Subcutaneous abdominal adipose tissue (tissue), 5 donors: Measurements from ENCODE around the gene CXCL12.

Source experiments
- H3K27ac ChIP-seq: one replicate; pipeline ENCODE4 v1.7.0; 2013; ENCODE audit warnings: low read depth, mild to moderate bottlenecking, inconsistent platforms, low read length, moderate library complexity
- H3K27me3 ChIP-seq, 5 donors: one replicate each; pipeline ENCODE4 v1.7.0; 2013; ENCODE audit warnings: low read length in 5 of 5, inconsistent platforms in 1 of 5; ENCODE audit not compliant: control insufficient read depth in 5 of 5, insufficient read depth in 4 of 5
- H3K36me3 ChIP-seq, 5 donors: one replicate each; pipeline ENCODE4 v1.7.0; 2013; ENCODE audit warnings: low read length in 5 of 5; ENCODE audit not compliant: control insufficient read depth in 5 of 5, insufficient read depth in 5 of 5
- H3K4me1 ChIP-seq, 5 donors: one replicate each; pipeline ENCODE4 v1.7.0; 2013; ENCODE audit warnings: low read length in 5 of 5, mild to moderate bottlenecking in 3 of 5, moderate library complexity in 1 of 5; ENCODE audit not compliant: control insufficient read depth in 5 of 5, insufficient read depth in 5 of 5
- H3K4me3 ChIP-seq, 5 donors: one replicate each; pipeline ENCODE4 v1.7.0; 2013; ENCODE audit warnings: low read length in 5 of 5, low read depth in 1 of 5
- H3K9ac ChIP-seq, 5 donors: one replicate each; pipeline ENCODE4 v1.7.0; 2013; ENCODE audit warnings: low read length in 5 of 5, mild to moderate bottlenecking in 4 of 5, moderate library complexity in 3 of 5
- H3K9me3 ChIP-seq, 5 donors: one replicate each; pipeline ENCODE4 v1.7.0; 2013; ENCODE audit warnings: low read length in 5 of 5; ENCODE audit not compliant: control insufficient read depth in 5 of 5
- donor health status: healthy.
- donor health status: healthy.
- donor health status: healthy.
- donor health status: healthy.
- donor health status: healthy.

The CXCL12 gene

DNA sequence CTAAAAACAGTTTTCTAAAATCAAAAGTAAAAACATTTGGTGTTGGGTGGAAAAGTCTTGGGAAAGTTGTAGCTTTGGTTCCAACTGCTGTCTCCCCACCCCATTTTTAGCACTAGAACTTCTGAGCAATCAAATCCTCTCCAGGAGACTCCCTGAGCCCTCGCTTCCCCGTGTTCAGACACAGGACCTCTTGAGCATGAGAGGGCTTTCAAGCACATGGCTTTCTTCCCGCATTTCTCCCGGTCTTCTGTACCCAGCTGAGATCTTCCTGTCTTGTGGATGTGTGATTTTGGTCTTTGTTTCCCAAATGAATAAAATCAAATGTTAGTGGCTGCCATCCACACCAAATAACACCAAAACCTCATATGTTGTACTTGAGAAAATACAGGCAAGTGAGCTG, 5.0 kb downstream of the CXCL12 start:
- H3K4me1 ChIP-seq, result peaks cover 2 to 35% (median 30%) of the 10 kb centered on the region in 5 donors
- H3K36me3 ChIP-seq, result peaks cover 3 to 56% (median 43%) of the 10 kb centered on the region in 5 donors
- no peaks in the 10 kb centered on the region for H3K9me3 ChIP-seq
- H3K4me3 ChIP-seq, result peak overlapping the region in 1 of 5 donors; percentile 11
- H3K27ac ChIP-seq, result no peak overlapping the region
- no peak overlapping the region for H3K9ac ChIP-seq
- peaks cover 0 to 18% (median 4%) of the 10 kb centered on the region in 5 donors for H3K27me3 ChIP-seq

DNA sequence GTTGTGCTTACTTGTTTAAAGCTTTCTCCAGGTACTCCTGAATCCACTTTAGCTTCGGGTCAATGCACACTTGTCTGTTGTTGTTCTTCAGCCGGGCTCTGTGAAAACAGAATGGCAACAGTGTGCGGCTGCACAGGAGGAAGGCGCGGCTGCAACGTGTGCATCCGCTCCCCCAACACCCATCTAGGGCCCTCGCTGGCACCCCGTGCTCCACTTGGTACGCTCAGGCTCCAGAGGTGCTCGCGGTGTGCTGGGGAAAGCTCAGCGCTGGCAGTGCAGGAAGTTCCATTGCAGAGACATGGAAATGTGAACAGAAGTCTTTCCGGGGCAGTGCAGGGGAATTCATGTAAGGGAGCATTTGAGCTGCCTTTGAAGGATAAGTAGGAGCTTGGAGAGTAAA, 6.3 kb downstream of the CXCL12 start:
- Histone ChIP-seq H3K4me3 (no peak overlapping the region), H3K27ac (no peak overlapping the region), H3K9me3 (no peaks in the 10 kb centered on the region), H3K9ac (no peak overlapping the region), H3K27me3 (peaks cover 0 to 12% (median 0%) of the 10 kb centered on the region in 5 donors), H3K36me3 (peaks cover 3 to 69% (median 55%) of the 10 kb centered on the region in 5 donors), H3K4me1 (peaks cover 2 to 23% (median 19%) of the 10 kb centered on the region in 5 donors)

DNA sequence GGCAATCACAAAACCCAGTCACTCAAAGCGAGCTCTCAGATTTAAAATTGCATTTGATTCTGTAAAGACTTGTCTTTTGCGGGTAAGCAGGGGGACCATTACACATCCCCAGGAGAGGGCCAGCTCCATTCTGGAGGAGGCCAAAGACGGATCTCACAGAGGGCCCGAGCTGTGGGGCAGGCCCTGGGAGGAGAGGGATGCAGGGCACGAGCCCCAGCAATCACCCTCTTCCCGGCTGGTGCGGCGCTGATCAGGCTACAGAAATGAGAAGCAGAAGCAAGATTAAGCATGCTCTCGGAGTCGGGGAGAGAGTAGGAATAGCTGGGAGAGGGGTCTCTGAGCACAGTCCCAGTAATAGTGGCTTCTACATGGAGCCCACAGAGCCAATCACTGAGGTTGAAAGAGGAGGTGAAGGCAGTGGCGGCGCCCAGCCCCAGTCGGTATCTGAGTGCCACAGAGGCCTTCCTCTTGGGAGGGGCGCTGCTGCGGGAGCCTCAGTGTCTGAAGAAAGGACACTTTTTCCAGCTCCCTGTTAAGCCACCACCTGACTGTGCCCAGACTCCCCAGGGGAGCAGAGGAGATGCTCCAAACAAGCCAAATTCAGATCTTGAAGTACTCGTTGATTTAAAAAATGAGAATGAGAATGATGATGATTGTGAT, 7.1 kb downstream of the CXCL12 start:
- H3K4me1 ChIP-seq, result peaks cover 2 to 16% (median 11%) of the 10 kb centered on the region in 5 donors
- H3K4me3 ChIP-seq, result no peak overlapping the region
- H3K9ac ChIP-seq, result no peak overlapping the region
- H3K27ac ChIP-seq, result no peak overlapping the region
- no peaks in the 10 kb centered on the region for H3K9me3 ChIP-seq
- H3K27me3 ChIP-seq, result peaks cover 0 to 5% (median 0%) of the 10 kb centered on the region in 5 donors
- H3K36me3 ChIP-seq, result peaks cover 3 to 77% (median 63%) of the 10 kb centered on the region in 5 donors

DNA sequence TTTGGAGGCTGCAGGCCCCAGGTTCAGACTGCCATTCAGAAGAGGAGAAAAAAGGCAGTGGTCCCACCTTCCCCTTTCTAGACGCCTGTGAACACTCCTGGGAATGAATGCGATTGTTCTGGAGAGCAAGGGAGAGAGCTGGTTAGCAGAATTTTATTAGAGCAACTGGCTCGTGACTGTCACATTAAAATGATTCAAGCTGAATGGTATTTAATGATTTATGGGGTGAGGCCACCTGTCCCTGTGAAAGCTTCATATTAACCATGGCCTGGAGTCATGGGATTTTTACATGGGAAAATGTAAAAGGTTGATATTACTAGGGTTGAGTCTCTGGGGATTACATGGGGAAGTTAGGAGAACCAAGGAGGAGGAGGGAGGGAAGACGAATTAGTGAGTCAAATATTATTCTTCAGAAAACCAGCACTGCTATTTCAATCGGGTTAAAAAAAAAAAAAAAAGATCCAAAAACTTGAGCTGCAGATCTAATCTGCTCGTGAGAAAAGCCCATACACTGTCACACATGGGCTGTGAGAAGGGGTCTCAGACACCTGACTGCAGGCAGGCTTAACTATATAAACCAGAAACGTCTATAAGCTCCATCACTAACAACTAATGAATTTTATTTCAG, 8.3 kb downstream of the CXCL12 start:
- Histone ChIP-seq H3K27me3 (peaks cover 0 to 3% (median 0%) of the 10 kb centered on the region in 5 donors), H3K9me3 (no peaks in the 10 kb centered on the region), H3K9ac (no peak overlapping the region), H3K36me3 (peaks cover 3 to 88% (median 71%) of the 10 kb centered on the region in 5 donors), H3K4me3 (no peak overlapping the region), H3K4me1 (peaks cover 0 to 6% (median 3%) of the 10 kb centered on the region in 5 donors), H3K27ac (no peak overlapping the region)

DNA sequence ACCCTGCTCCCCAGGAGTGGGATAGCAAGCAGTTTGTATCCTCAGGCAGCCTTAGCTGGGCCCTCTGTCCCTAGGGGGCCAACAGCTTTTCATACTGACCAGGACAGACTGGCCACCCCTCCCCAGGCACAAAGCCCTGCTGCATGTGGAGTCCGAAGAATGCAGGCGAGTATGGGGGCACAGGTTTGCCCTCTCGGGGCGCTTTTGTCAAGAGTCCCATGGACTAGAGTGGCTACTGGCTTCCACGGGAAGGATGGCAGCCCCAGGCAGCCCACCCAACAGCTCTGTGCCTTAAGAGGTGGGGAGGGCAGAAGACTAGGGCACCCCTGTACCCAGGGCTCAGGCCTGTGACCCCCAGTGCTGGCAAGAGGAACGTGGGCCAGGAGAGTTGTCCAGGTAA, 10.7 kb downstream of the CXCL12 start:
- Histone ChIP-seq H3K9ac (no peak overlapping the region), H3K27me3 (peaks cover 0 to 3% (median 0%) of the 10 kb centered on the region in 5 donors), H3K27ac (no peak overlapping the region), H3K4me1 (no peaks in the 10 kb centered on the region), H3K9me3 (no peaks in the 10 kb centered on the region), H3K4me3 (no peak overlapping the region), H3K36me3 (peaks cover 3 to 84% (median 64%) of the 10 kb centered on the region in 5 donors)

DNA sequence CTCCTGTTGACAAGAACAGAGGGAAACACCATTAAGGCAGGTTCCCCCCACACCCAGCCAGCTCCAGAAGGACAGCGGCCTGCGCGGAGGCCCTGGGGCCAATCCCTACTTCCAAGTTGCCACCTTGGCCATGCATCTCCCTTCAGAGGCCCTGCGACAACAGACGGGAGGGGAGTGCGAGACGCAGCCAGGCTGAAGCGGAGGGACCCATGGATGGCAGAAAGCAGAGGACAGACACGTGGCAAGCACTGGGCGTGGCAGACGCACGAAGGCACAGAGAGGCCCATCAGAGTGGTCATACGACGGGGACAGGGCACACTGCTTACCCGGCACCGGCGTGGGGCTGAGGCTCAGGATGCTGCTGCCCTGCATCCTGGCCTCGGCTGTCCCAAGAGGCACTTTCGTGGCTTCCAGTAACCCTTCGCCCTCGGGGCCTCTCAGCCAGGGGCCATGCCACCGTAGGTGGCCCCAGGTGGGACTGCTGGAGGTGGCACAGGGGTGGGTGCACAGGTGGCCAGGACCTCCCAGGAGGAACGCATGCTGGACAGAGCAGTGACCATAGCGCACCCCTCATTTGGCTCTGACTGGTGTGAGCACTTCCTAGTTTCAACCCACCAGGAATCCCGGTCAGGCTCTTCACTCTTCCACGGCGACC, 11.4 kb downstream of the CXCL12 start:
- H3K4me3 ChIP-seq, result no peak overlapping the region
- H3K4me1 ChIP-seq, result no peaks in the 10 kb centered on the region
- H3K36me3 ChIP-seq, result peaks cover 3 to 82% (median 61%) of the 10 kb centered on the region in 5 donors
- no peak overlapping the region for H3K9ac ChIP-seq
- peaks cover 0 to 3% (median 0%) of the 10 kb centered on the region in 5 donors for H3K27me3 ChIP-seq
- no peak overlapping the region for H3K27ac ChIP-seq
- H3K9me3 ChIP-seq, result no peaks in the 10 kb centered on the region

DNA sequence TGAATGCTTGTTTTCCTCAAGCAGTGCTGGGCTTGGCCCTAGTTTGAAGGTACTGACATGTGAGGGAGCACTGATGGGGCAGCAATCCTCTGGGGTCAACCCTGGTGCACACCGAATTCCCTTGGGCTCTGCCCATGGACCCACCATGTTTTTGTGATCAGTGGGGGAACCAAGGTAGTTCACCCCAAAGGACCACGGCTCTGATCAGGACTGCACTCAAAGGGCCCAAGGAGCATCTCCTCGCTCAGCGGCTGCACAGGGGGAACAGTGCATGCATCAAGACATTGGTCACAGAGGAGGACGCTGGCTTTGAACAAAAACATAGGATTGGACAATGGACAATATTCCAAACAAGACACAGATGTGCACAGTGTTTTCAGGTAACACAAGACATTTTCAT, 12.7 kb downstream of the CXCL12 start:
- H3K36me3 ChIP-seq, result peaks cover 3 to 81% (median 50%) of the 10 kb centered on the region in 5 donors
- H3K27me3 ChIP-seq, result peaks cover 0 to 6% (median 0%) of the 10 kb centered on the region in 5 donors
- no peak overlapping the region for H3K4me3 ChIP-seq
- no peaks in the 10 kb centered on the region for H3K9me3 ChIP-seq
- H3K27ac ChIP-seq, result no peak overlapping the region
- H3K4me1 ChIP-seq, result no peaks in the 10 kb centered on the region
- H3K9ac ChIP-seq, result no peak overlapping the region

DNA sequence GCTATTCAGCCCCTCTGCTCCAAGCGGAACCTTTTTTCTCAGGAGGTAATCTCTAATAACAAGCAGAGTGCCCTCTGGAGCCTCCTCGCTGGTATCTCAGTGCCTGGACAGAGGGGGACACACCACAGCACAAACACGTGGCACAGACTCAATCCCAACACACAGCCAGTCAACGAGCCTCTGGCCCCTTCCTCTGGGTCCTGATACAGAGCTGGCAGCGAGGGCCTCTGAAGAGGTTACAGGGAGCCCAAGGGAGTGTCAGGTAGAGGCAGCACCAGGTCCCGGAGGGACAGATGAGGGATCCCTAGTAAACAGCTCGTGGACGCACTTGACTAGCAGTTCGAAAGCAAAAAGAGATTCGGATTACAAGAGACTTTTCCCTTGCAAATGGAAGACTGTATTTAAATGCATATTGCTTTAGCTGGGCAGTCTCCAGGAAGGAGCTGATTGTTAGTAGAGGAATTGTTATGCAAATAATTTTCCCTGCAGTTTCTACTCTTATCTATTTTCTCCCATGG, 14.1 kb downstream of the CXCL12 start:
- H3K36me3 ChIP-seq, result peaks cover 0 to 68% (median 44%) of the 10 kb centered on the region in 5 donors

DNA sequence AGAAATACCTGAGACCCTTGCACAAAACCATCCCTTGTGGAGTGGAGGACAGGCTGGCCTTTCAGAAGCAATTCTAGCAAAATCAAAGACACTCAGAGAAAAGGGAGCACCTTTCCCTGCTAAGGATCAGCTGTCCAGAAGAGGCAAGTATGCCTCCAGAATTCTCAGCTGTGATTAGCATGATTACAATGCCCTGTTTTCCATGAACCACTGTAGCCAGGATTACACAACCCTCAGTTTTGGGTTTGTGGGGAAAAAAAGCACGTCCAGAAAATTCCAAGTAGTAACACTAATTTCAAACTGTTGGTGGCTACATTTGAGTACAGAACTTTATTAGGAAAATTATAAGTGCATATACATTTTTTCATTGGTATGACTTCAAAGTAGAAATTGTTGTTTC, 15.0 kb downstream of the CXCL12 start:
- Histone ChIP-seq H3K27me3 (peaks cover 0 to 8% (median 0%) of the 10 kb centered on the region in 5 donors), H3K4me1 (no peaks in the 10 kb centered on the region), H3K9ac (no peak overlapping the region), H3K27ac (no peak overlapping the region), H3K4me3 (no peak overlapping the region), H3K36me3 (peaks cover 0 to 59% (median 35%) of the 10 kb centered on the region in 5 donors), H3K9me3 (no peaks in the 10 kb centered on the region)

More for the DNA sequence above, 14.1 kb downstream of the CXCL12 start:
- Histone ChIP-seq H3K27ac (no peak overlapping the region), H3K27me3 (peaks cover 0 to 8% (median 0%) of the 10 kb centered on the region in 5 donors), H3K4me1 (no peaks in the 10 kb centered on the region), H3K9me3 (no peaks in the 10 kb centered on the region), H3K4me3 (no peak overlapping the region), H3K9ac (no peak overlapping the region)

DNA sequence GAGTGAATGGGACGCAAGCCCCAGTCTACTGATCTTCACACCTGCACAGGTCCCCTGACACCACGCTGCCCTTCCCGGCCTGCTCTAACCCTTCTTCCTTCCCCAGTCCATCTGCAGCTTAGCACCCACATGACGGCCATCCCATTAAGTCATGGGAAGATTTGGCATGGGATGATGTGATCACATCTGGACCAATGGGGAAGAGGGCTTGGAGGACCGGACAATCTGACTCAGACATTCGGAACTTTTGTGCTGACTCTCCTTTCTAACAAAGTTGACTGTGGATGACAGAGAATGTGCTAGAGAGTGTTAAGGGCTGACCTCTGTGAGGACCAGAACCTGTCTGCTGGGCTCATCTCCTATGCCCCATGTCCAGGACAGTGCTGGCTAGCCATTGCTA, 15.6 kb downstream of the CXCL12 start:
- H3K9me3 ChIP-seq, result no peaks in the 10 kb centered on the region
- no peak overlapping the region for H3K27ac ChIP-seq
- peaks cover 0 to 53% (median 29%) of the 10 kb centered on the region in 5 donors for H3K36me3 ChIP-seq
- H3K4me3 ChIP-seq, result no peak overlapping the region
- H3K9ac ChIP-seq, result no peak overlapping the region
- H3K4me1 ChIP-seq, result no peaks in the 10 kb centered on the region
- H3K27me3 ChIP-seq, result peaks cover 0 to 8% (median 0%) of the 10 kb centered on the region in 5 donors
